ENCODE results near the gene ATP5F1D.

ATP5F1D gene

GRCh38 chr19:1255186-1256161, 13.9 kb downstream of the ATP5F1D start:
- DNase-seq: peak in 9 of 10 donors; percentile 66 to 98 (median 80)
- intact Hi-C loops (cut with DNase I): no loop called here

GRCh38 chr19:1256646-1257474, 15.3 kb downstream of the ATP5F1D start:
- intact Hi-C loops (cut with DNase I): no loop called here
- peak in 1 of 10 donors; percentile 11 for DNase-seq

GRCh38 chr19:1257475-1258162, 16.1 kb downstream of the ATP5F1D start:
- intact Hi-C loops (cut with DNase I): no loop called here
- no peak for DNase-seq

- intact Hi-C loops (cut with DNase I): no loop called here
- DNase-seq: no peak
These were observed 16.6 kb downstream of the ATP5F1D start for GRCh38 chr19:1258163-1258492.

DNA sequence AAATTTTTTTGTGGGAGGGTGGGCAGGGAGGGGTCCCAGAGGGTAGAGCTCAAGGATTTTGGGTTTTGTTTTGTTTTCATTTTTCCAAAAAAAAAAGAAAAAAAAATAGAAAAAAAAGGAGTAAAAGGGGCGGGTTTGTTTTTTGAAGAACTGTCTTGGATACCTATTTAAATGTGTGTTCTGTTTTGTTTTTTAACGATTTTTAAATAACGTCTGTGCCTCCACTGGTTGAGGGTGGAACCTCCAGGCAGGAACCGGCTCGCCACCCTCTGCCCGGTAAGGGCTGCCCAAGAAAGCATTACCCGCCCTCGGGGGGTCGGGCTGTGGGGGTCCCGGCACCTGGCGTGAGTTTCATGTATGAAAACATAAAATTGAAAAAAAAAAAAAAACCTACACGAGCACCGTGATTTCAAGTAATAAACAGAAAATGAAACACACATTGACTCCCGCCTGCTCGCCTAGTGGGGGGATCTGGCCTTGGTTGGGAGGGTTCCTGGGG, 17.2 kb downstream of the ATP5F1D start:
- DNase-seq: no peak
- intact Hi-C loops (cut with DNase I): no loop called here

- peak in 1 of 10 donors; percentile 34 for DNase-seq
- intact Hi-C loops (cut with DNase I): no loop called here
These were observed 17.8 kb downstream of the ATP5F1D start for GRCh38 chr19:1259206-1259875.

DNA sequence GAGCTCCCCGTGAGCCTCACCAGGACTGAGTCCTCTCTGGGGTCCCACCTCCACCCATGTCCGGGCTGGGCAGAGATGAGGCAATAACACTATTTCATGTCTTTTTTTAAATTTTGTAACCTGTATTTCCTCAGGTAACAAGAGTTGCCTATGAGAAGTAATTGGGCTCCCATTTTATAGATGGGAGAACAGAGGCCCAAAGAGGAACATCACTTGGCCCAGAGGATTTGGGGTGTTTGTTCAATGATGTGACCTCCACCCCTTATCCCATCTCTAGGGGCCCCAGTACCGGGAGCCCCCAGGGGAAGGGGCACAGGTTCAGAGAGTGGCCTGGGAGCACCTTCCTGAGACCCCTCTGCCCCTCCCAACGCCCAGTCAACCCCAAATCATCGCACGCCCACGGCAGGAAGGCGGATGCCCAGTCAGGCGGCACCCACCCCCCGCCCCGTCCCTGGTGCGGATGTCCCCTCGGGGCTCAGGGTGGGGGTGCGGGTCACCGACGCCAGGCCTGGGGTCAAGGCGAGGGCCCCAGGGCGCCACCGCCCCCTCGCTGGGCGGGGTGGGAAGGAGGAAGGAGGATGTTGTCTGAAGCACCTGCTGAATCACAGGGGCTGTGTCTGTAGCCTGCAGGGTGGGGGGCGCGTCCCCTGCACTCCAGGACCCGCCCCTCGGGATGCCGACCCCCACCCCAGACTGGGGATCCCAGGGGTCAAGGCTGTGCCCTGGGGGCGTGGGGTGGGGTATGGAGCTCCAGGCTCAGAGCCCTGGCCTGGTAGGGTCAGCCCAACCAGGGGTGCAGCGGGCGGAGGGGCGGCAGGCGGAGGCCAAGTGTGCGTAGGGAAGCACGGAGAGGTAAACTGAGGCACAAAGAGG, 18.6 kb downstream of the ATP5F1D start:
- intact Hi-C loops (cut with DNase I): no loop called here
- no peak for DNase-seq

DNA sequence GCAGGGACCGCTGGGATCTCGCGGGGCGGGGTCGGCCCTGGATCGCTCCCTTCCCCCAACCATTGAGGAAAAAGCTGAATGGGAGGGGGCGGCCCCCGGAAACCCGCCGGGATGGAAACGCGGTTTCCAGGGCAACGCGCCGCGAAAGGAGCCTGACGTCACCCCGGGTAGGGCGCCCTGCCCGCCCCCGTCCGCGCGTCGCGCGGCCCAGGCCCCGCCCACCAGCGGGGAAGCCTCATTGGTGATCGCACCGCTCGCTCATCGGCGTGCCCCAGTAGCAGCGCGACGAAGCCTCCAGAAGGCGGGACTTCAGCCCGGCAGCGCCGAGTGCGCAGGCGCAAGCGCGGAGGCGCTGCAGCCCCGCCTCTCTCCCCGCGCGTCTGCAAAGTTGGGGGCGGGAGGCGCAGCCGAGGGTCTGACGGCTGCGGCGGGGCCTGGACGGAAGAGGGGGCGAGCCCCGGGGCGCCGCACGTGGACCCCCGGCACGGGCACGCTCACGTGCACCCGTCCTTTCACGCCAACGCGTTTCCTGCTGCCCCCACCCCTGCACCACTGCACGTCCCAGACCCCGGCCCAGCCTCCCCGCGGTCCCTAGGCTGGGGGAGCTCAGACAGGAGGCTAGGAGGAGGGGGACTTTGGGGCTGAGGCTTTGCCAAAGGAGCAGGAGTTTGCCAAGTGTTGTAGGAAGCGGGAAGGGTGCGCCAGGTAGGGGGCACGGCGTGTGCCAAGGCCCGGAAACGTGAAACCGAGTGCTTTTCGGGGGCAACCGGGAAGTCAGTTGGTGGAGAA, 19.4 kb downstream of the ATP5F1D start:
- peak; percentile 91 to 100 (median 96) for DNase-seq
- intact Hi-C loops (cut with DNase I): no loop called here

- intact Hi-C loops (cut with DNase I): no loop called here
- no peak for DNase-seq
These were observed 19.9 kb downstream of the ATP5F1D start for GRCh38 chr19:1261538-1261797.

DNA sequence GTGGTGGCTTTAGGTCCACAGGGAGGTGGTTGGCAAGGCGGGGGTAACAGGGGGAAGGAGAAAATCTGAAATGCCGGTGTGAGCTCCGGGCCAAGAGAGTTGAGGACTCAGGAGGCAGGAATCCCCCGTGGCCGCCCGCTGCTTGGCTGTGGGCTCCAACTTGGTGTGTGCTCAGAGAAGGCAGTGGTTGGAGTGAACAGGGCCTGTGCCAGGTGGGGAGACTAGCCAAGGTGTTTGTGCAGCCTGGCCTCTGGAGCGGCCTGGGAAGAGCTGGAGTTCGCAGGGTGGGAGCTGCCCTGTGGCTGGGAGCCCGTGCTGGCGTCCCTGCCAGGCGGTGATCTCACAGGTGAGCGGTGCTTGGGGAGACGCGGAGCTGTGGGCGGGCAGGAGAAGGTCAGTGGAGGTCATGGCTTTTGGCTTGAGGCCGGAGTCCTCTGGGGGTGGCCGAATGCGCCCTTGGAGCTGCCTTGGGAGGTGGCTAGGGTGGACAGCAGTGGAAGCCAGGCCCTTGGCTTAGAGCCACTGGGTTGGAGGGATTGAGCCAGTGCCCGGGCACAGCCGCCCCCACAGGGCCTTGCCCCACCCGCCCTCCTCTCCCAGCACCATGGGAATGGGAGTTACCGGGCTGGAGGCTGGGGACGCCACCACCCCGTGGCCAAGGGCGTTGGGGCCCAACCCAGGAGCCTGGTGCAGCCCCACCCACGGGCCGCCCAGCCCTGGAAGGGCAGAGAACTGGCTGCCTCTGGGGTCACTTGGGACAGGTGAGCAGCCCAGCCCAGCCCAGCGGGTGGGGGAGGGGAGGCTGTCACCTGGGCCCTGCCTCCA, 20.5 kb downstream of the ATP5F1D start:
- DNase-seq: peak in 1 of 10 donors; percentile 89
- intact Hi-C loops (cut with DNase I): no loop called here

DNA sequence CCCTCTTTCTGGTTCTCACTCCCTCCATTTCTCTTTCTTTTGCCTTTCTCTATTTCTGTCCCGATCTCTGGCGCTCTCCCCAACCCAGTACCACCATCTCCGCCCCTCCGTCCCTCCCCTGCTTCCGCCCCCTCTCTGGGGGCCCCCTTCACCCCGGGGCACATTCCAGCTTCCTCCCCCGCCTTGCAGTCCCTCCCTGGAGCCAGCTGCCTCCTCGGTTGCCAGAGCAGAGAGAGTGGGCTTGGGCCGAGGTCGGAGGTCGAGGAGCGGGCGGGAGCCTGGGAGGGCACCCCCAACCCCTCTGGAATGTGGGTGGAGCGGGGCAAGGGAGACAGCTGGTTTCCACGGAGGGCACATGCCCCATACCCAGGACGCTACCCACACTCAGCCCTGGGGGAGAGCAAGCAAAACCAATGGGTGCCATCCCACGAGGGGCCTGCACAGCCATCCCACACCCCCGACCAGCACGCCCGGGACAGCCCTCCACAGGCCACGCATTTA, 21.1 kb downstream of the ATP5F1D start:
- intact Hi-C loops (cut with DNase I): no loop called here
- no peak for DNase-seq

GRCh38 chr19:1263188-1263587, 21.6 kb downstream of the ATP5F1D start:
- DNase-seq: no peak
- intact Hi-C loops (cut with DNase I): no loop called here

DNA sequence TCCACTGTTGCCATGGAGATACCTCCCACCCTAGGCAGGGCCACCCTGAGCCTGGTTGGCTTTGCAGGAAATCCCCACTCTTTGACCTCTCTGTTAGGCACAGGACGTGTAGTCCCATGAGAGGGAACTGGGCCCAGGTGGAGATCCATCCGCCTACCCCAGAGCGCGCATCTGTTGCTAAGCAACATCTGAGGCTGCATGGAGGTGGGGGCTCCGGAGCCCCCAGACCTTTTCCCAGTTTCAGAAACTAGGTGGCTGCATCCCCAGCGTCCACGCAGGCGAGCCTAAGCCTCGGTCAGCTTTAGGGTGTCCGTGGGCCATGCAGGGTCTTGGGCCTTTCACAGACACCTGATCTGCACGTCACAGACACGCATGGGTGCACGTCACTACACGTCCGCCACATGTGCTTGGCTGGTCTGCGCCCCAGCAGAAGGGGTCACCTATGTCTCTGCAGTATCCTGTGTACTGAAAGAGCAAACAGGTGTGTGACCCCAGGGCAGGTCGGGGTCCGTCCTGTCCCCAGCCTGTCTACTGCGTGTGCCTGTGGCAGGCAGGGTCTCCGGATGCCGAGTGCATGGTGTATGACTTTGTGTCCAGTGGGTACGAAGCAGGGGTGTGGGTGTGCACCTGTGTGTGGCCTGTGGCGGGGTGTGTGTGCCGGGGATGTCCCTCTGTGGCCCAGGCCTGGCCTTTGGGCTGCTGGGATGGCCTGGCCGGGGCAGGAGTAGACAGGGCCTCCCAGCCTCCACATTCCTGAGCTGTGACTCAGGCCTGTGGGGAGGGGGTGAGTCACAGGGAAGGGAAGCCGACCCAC, 23.5 kb downstream of the ATP5F1D start:
- intact Hi-C loops (cut with DNase I): no loop called here
- DNase-seq: no peak

DNA sequence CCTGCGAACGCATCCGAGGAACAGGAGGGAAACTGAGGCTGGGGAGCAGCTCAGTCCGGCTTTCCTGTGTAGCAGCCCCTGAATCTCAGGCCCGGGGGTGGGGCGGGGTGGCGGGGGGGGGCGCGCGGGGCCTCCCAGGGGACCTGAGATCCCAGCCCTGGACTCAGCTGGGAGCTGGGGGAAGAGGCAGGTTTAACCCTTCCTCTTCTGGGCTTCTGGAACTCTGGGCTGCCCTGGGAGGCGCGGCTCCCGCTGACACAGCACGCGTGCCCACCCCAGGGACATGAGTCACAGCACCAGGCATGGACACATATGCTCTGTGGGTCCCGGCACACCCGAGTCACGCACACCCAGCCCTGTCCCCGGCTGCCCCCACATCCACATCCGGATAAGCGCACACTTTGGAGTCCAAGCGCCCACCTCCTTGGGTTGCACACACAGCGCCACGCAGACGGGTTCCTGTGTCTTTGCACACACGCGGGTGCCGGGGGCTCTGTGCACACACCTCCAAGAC, 24.1 kb downstream of the ATP5F1D start:
- intact Hi-C loops (cut with DNase I): no loop called here
- DNase-seq: peak in 2 of 10 donors; percentile 85 to 88

- DNase-seq: peak in 9 of 10 donors; percentile 57 to 97 (median 71)
- intact Hi-C loops (cut with DNase I): no loop called here
These were observed 24.8 kb downstream of the ATP5F1D start for GRCh38 chr19:1266129-1266915.

All from posterior cingulate gyrus (tissue), 11 donors.